Measurements from ENCODE around the gene OVCA2.

DNA sequence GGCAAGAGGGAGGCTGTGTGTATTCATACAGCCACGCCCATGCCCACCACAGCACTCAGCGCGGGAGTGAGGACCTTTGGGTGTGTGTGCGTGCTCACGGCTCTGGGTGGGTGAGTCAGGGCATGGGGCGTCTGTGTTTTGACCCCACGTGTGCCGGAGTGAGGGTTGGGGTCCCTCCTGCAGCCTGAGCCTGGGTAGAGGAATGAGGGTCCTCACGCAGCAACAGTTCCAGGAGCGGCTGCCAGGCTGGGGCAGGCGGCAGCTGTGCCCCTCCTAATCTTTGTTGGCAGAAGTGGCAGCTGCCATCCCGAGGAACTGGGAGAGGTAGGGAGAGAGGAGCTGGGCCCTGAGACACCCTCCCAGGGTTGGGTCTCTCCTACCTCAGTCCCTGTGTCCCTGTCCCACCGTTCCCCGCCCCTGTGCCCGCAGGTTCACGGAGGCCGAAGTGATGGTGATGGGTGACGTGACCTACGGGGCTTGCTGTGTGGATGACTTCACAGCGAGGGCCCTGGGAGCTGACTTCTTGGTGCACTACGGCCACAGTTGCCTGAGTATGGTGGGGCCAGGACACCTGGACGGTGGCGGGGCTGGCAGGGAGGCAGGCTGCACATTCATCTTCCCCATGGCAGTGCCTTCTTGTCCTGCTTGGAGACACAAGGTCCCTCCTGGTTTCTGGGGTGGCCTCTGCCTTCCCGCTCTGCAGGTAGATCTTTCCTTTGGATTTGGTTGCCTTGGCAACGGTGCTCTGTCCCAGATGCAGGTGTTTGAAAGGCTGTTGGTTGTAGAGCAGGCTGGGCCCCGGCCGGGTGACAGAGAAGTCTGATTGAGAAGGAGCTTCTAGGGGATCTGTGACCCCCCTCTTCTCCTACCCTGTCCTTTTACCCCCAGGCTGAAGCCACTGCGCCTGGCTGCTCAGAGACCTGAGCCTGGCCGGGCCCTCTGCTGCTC, 6.0 kb upstream of the OVCA2 start:
- TF ChIP-seq, protein P1, sequence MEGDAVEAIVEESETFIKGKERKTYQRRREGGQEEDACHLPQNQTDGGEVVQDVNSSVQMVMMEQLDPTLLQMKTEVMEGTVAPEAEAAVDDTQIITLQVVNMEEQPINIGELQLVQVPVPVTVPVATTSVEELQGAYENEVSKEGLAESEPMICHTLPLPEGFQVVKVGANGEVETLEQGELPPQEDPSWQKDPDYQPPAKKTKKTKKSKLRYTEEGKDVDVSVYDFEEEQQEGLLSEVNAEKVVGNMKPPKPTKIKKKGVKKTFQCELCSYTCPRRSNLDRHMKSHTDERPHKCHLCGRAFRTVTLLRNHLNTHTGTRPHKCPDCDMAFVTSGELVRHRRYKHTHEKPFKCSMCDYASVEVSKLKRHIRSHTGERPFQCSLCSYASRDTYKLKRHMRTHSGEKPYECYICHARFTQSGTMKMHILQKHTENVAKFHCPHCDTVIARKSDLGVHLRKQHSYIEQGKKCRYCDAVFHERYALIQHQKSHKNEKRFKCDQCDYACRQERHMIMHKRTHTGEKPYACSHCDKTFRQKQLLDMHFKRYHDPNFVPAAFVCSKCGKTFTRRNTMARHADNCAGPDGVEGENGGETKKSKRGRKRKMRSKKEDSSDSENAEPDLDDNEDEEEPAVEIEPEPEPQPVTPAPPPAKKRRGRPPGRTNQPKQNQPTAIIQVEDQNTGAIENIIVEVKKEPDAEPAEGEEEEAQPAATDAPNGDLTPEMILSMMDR (IDR thresholded peaks at IDR 0.05), result no peak
- TF ChIP-seq, protein P2, sequence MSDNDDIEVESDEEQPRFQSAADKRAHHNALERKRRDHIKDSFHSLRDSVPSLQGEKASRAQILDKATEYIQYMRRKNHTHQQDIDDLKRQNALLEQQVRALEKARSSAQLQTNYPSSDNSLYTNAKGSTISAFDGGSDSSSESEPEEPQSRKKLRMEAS (IDR thresholded peaks at IDR 0.05), result no peak
- TF ChIP-seq POLR2A (IDR thresholded peaks at IDR 0.05; ENCODE audit: low read length), result no peak

Measured in A549 (cell line).